Upper lobe of left lung (tissue), 4 donors: ENCODE measurements around the gene RTL10.

Experiments
- CTCF ChIP-seq, 6 experiments: fragments of 450-650 bp in 4 of 6; fragments of 200-600 bp in 2 of 6; sonication (generic) in 2 of 6; IDR thresholded peaks; one replicate each; pipeline ENCODE4 v1.5.1; 2016 to 2019; ENCODE audit warnings: antibody characterized with exemption in 6 of 6
- EP300 ChIP-seq, 4 donors: sonication (generic); formaldehyde crosslinking; IDR thresholded peaks; one replicate each; pipeline ENCODE4 v1.5.1; 2017; ENCODE audit warnings: antibody characterized with exemption in 4 of 4, control low read depth in 2 of 4
- POLR2A ChIP-seq, 4 donors: fragments of 450-650 bp; IDR thresholded peaks; one replicate each; pipeline ENCODE4 v1.5.1; 2016 to 2017; ENCODE audit warnings: antibody characterized with exemption in 4 of 4, mild to moderate bottlenecking in 2 of 4
- POLR2AphosphoS5 ChIP-seq, 2 donors: sonication (generic); formaldehyde crosslinking; IDR thresholded peaks; one replicate each; pipeline ENCODE4 v1.5.1; 2017; ENCODE audit warnings: antibody characterized with exemption in 2 of 2

- no peak for TF ChIP-seq POLR2AphosphoS5 (IDR thresholded peaks at IDR 0.05)
- TF ChIP-seq CTCF (IDR thresholded peaks at IDR 0.05): no peak
- no peak for TF ChIP-seq POLR2A (IDR thresholded peaks at IDR 0.05)
- TF ChIP-seq EP300 (IDR thresholded peaks at IDR 0.05): no peak
These were observed 44.9 kb downstream of the RTL10 start for GRCh38 chr22:19809741-19810140.
